ENCODE results near the gene SETDB1. TPM values are rescaled to one million over a fixed set of nuclear protein-coding genes. Genes with fewer than 3 reads are reported as not detected.

Gene SETDB1
- total RNA-seq, 1 experiment from 2014 or later = 51.1 TPM

DNA sequence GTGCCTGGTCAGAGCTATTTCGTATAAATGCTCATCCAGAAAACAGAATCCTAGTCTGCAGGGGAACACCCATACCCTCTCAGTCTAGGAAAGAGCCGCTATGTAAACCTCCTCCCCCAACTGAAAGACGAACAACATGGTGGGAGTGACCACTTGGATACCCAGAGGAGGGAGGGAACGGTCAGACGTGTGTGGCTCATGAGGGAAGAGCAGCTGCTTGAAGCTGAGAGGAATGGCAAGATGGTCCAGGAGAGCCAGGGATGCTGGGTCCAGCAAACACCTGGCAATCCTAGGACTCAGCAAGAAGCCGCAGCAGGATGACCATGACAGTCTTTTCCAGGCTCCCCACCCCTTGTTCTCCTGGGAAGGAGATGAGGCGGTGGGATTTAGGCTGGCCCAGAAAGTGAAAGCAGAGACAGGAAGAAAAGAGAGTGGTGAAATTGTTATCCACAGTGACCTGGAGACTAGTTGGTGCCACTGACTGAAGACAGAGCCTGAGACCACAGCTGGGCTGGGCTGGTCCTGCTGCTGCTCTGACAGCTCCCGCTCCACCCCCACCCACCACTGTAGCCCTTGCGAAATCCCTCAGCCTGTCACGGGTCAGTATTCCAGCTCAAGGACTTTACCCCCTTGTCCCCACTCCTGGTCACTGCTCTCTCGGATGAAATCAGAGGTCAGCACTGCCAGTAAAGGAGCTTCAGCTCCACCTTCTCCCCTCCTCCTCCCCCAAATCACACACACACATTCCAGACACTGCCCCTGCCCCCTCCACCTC is 44.8 kb downstream of the SETDB1 start:
- no peak overlapping the region for H3K4me3 ChIP-seq
- peaks cover 13% of the 10 kb centered on the region for H3F3A ChIP-seq (ENCODE audit: insufficient read depth, low read depth)
- H3K27ac ChIP-seq = no peak overlapping the region
- no peaks in the 10 kb centered on the region for H3K27me3 ChIP-seq (ENCODE audit: insufficient read depth, low read depth)
- ChIA-PET POLR2A (ENCODE audit: unreplicated experiment) (interaction anchor here (0.6 to 0.8 kb wide), 3 partner anchors 8 to 442 kb away, joined by 5 to 12 read pairs (median 9); no protein-coding TSS in a partner anchor), CTCF (no interaction called here)
- no peaks in the 10 kb centered on the region for H3K9me3 ChIP-seq (ENCODE audit: insufficient read depth, low read depth)
- no TSS peak for BruUV-seq (replicated peaks)
- H2AFZ ChIP-seq = no peak overlapping the region
- H3K4me1 ChIP-seq (replicated peaks; ENCODE audit: insufficient read depth) = peaks cover 33% of the 10 kb centered on the region
- no peak for TF ChIP-seq EZH2 (IDR thresholded peaks at IDR 0.05; ENCODE audit: low read depth)
- TF ChIP-seq, protein P1, sequence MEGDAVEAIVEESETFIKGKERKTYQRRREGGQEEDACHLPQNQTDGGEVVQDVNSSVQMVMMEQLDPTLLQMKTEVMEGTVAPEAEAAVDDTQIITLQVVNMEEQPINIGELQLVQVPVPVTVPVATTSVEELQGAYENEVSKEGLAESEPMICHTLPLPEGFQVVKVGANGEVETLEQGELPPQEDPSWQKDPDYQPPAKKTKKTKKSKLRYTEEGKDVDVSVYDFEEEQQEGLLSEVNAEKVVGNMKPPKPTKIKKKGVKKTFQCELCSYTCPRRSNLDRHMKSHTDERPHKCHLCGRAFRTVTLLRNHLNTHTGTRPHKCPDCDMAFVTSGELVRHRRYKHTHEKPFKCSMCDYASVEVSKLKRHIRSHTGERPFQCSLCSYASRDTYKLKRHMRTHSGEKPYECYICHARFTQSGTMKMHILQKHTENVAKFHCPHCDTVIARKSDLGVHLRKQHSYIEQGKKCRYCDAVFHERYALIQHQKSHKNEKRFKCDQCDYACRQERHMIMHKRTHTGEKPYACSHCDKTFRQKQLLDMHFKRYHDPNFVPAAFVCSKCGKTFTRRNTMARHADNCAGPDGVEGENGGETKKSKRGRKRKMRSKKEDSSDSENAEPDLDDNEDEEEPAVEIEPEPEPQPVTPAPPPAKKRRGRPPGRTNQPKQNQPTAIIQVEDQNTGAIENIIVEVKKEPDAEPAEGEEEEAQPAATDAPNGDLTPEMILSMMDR (conservative IDR thresholded peaks at IDR 0.05) = no peak
- no peak for DNase-seq
- H3K36me3 ChIP-seq (ENCODE audit: low read depth) = peaks cover 12% of the 10 kb centered on the region
- peaks cover 48% of the 10 kb centered on the region for H3K79me2 ChIP-seq (ENCODE audit: low read depth)
- intact Hi-C loops (cut with micrococcal nuclease; ENCODE audit: unreplicated experiment) = loop anchor here (1.0 to 10.0 kb wide), 3 partner anchors 11 to 716 kb away; partner anchors contain the start of genes ANXA9, CA14 and ENSA
- no peaks in the 10 kb centered on the region for H3K9me2 ChIP-seq (ENCODE audit: insufficient read depth)
- H3K4me2 ChIP-seq = peak overlapping the region; percentile 10; the same call in 1 of the 2 replicates
- H4K20me1 ChIP-seq (ENCODE audit: insufficient read depth) = 0 out of 2 replicates have a peak, but pooled peaks cover 8% of the 10 kb centered on the region

DNA sequence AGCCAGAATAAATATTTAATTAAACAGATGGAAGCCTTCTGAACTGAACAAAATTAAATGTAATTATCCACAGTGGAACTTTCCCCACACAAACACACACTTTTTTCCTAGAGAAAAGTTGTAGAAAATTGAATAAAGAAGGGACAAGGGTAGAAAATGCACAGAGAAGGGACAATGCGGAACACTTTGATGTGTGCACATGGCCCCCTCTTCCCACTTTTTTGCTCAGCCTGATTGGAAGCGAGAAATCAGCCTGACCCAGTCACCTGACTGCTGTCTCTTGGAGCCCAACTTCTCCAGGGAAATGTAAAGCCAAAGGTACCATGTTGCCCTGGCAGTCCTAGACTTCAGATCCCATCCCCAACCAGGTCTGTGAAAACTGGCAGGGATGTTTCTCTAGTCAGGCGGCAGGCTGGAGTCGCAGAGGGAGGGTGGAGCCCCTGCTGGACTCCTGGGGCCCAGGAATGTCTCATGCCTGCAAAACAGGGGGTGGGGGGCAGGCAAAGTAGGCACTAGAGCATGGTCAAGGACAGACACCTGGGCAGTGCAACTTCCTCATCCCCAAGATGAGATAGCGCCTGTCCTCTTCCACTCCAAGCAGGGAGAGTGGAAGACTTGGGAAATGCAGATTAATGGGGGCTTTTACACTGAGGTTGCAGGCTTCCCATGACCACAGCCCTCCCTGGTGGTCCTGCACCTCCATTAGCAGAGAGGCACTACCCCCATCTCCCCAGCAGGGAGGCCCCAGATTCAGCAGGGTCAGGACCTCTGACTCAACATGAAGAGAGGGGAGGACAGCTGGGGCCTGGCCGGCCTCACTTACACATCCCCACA is 45.6 kb downstream of the SETDB1 start:
- Histone ChIP-seq H3F3A (ENCODE audit: insufficient read depth, low read depth) (peaks cover 21% of the 10 kb centered on the region), H3K36me3 (ENCODE audit: low read depth) (peaks cover 8% of the 10 kb centered on the region; the same call in 1 of the 2 replicates), H3K79me2 (ENCODE audit: low read depth) (peaks cover 48% of the 10 kb centered on the region), H3K9me2 (ENCODE audit: insufficient read depth) (no peaks in the 10 kb centered on the region), H2AFZ (no peak overlapping the region), H3K27me3 (ENCODE audit: insufficient read depth, low read depth) (no peaks in the 10 kb centered on the region), H3K27ac (no peak overlapping the region), H3K4me3 (0 out of 2 replicates have a peak overlapping the region, but pooled peaks have one; percentile 21), H3K4me2 (peak overlapping the region; percentile 99; the same call in 1 of the 2 replicates), H4K20me1 (ENCODE audit: insufficient read depth) (0 out of 2 replicates have a peak, but pooled peaks cover 8% of the 10 kb centered on the region), H3K9me3 (ENCODE audit: insufficient read depth, low read depth) (no peaks in the 10 kb centered on the region), H3K4me1 (replicated peaks; ENCODE audit: insufficient read depth) (peaks cover 41% of the 10 kb centered on the region)
- no peak for TF ChIP-seq EZH2 (IDR thresholded peaks at IDR 0.05; ENCODE audit: low read depth)
- TF ChIP-seq, protein P1 (conservative IDR thresholded peaks at IDR 0.05) = no peak
- no TSS peak for BruUV-seq (replicated peaks)
- ChIA-PET CTCF (no interaction called here), POLR2A (ENCODE audit: unreplicated experiment) (interaction anchor here (0.6 kb wide), 1 partner anchor 9 kb away, joined by 5 read pairs; no protein-coding TSS in a partner anchor)
- intact Hi-C loops (cut with micrococcal nuclease; ENCODE audit: unreplicated experiment) = loop anchor here (1.0 to 10.0 kb wide), 3 partner anchors 11 to 717 kb away; partner anchors contain the start of genes ANXA9, CA14 and ENSA
- DNase-seq = no peak

DNA sequence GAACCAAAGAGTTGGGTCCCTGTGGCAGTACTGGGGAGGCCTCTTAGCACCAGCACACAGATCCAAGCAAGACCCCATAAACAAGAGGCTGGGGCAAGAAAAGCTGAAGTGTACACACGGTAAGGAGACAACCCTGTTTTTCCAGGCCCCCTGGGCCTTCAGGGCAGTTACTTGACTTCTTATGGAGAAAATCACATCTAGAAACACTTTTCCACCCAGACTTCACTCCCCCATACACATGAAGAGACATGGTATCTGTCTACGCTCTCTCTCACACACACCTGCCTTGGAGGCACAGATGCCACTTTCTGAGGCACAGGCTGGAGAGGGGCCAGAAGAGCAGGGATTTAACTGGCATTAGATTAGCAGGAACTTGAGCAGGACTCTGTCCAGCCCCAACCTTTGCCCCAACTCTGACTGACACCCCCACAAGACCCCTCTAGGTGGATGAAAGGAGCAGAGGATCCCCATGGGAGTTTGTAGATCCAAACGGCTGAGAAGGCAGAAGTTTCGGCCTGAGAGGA is 46.3 kb downstream of the SETDB1 start:
- intact Hi-C loops (cut with micrococcal nuclease; ENCODE audit: unreplicated experiment) = loop anchor here (10.0 kb wide), 2 partner anchors 348 to 718 kb away; partner anchors contain the start of genes CA14 and ENSA
- no peaks in the 10 kb centered on the region for H3K9me2 ChIP-seq (ENCODE audit: insufficient read depth)
- H3K27ac ChIP-seq = no peak overlapping the region
- peak overlapping the region; percentile 93; the same call in 1 of the 2 replicates for H3K4me3 ChIP-seq
- peaks cover 8% of the 10 kb centered on the region; the same call in 1 of the 2 replicates for H3K36me3 ChIP-seq (ENCODE audit: low read depth)
- TF ChIP-seq, protein P1 (conservative IDR thresholded peaks at IDR 0.05) = no peak
- TF ChIP-seq EZH2 (IDR thresholded peaks at IDR 0.05; ENCODE audit: low read depth) = no peak
- BruUV-seq (replicated peaks) = no TSS peak
- peaks cover 48% of the 10 kb centered on the region for H3K4me1 ChIP-seq (replicated peaks; ENCODE audit: insufficient read depth)
- ChIA-PET POLR2A (ENCODE audit: unreplicated experiment) (no interaction called here), CTCF (no interaction called here)
- H2AFZ ChIP-seq = no peak overlapping the region
- H3K79me2 ChIP-seq (ENCODE audit: low read depth) = peaks cover 48% of the 10 kb centered on the region
- H3K9me3 ChIP-seq (ENCODE audit: insufficient read depth, low read depth) = no peaks in the 10 kb centered on the region
- peak overlapping the region; percentile 99 for H3K4me2 ChIP-seq
- no peak for DNase-seq
- H3K27me3 ChIP-seq (ENCODE audit: insufficient read depth, low read depth) = no peaks in the 10 kb centered on the region
- peaks cover 21% of the 10 kb centered on the region for H3F3A ChIP-seq (ENCODE audit: insufficient read depth, low read depth)
- 0 out of 2 replicates have a peak, but pooled peaks cover 8% of the 10 kb centered on the region for H4K20me1 ChIP-seq (ENCODE audit: insufficient read depth)
